A549 (cell line): ENCODE measurements around the gene MARK3. TPM values are rescaled to one million over a fixed set of nuclear protein-coding genes. Genes with fewer than 3 reads are reported as not detected.

Source experiments
- ATAC-seq, 2 experiments: fragments of 200-7000 bp in 1 of 2; fragments of >200 bp in 1 of 2; cut with Nextera tagmentation in 1 of 2; cut with Tn5 transposase in 1 of 2; 3 replicates each; pipeline versions ENCODE4 v1.8.0 to v1.9.1; 2018 to 2020; ENCODE audit warnings: mild to moderate bottlenecking in 1 of 2, moderate library complexity in 1 of 2
- CTCF ChIA-PET: fragments of 300-600 bp; sonication (Branson Sonifier 250); formaldehyde crosslinking; extraction: SDS; loops from one replicate; lab custom pipeline; 2021; ENCODE audit warnings: antibody characterized with exemption, inconsistent platforms; lab: Yijun Ruan, JAX
- POLR2A ChIA-PET: fragments of 350-600 bp; formaldehyde crosslinking; extraction: SDS; loops from one replicate; lab custom pipeline; 2021; ENCODE audit warnings: antibody characterized with exemption, inconsistent platforms; lab: Yijun Ruan, JAX
- DNase-seq, 2 experiments: peaks; one replicate each; pipeline versions ENCODE4 v3.0.0 to v3.0.0-alpha.2; 2011 to 2016; ENCODE audit warnings: low read depth in 1 of 2, low spot score in 1 of 2
- FAIRE-seq: peaks from 2 replicates; lab custom pipeline; 2011; peaks lifted over from hg19 to GRCh38; lab: Jason Lieb, UNC
- H3K27ac ChIP-seq, 2 experiments: fragments of >200 bp; sonication (Bioruptor Twin); formaldehyde crosslinking; 3 replicates each; pipeline ENCODE4 v1.5.1; 2016 to 2017
- H3K4me1 ChIP-seq: fragments of >200 bp; sonication (Bioruptor Twin); formaldehyde crosslinking; 3 replicates; pipeline ENCODE4 v1.6.1; 2016
- H3K4me2 ChIP-seq: fragments of >200 bp; sonication (Bioruptor Twin); formaldehyde crosslinking; 3 replicates; pipeline ENCODE4 v1.6.1; 2016
- H3K4me3 ChIP-seq: fragments of >200 bp; sonication (Bioruptor Twin); formaldehyde crosslinking; 3 replicates; pipeline ENCODE4 v1.5.1; 2016
- H3K9me3 ChIP-seq: fragments of >200 bp; sonication (Bioruptor Twin); formaldehyde crosslinking; 3 replicates; pipeline ENCODE4 v1.6.1; 2016
- BHLHE40 ChIP-seq: IDR thresholded peaks from 2 replicates; pipeline ENCODE4 v1.6.1; 2012; ENCODE audit warnings: low read depth, low read length, inconsistent platforms
- CEBPB ChIP-seq, 2 experiments: fragments of >200 bp in 1 of 2; sonication (Bioruptor Twin) in 1 of 2; formaldehyde crosslinking in 1 of 2; IDR thresholded peaks; 2 replicates each; pipeline ENCODE4 v1.6.1; 2012 to 2016
- CHD2 ChIP-seq: fragments of 150-350 bp; IDR thresholded peaks from 2 replicates; pipeline ENCODE4 v1.6.1; 2014; ENCODE audit warnings: low read length; ENCODE audit not compliant: partially characterized antibody
- E2F6 ChIP-seq: IDR thresholded peaks from 2 replicates; pipeline ENCODE4 v1.6.1; 2012; ENCODE audit warnings: low read depth, borderline replicate concordance
- EHMT2 ChIP-seq: fragments of 200-600 bp; sonication (generic); IDR thresholded peaks from 2 replicates; pipeline ENCODE4 v1.6.1; 2016; ENCODE audit warnings: antibody characterized with exemption, low read depth, mild to moderate bottlenecking, moderate library complexity
- ELK1 ChIP-seq: fragments of 150-350 bp; IDR thresholded peaks from 2 replicates; pipeline ENCODE4 v1.6.1; 2014; ENCODE audit warnings: low read depth, mild to moderate bottlenecking, low read length
- EP300 ChIP-seq, 2 experiments: fragments of >200 bp; sonication (Bioruptor Twin); formaldehyde crosslinking; IDR thresholded peaks; 2 replicates in 1 of 2; 3 replicates in 1 of 2; pipeline ENCODE4 v1.6.1; 2016 to 2017
- ESRRA ChIP-seq: fragments of 150-350 bp; IDR thresholded peaks from 2 replicates; pipeline ENCODE4 v1.6.1; 2014; ENCODE audit warnings: mild to moderate bottlenecking, low read length, borderline replicate concordance
- FOXS1 ChIP-seq: fragments of 250-450 bp; sonication (Bioruptor Pico); IDR thresholded peaks from 2 replicates; pipeline ENCODE4 v1.5.0; 2020; ENCODE audit warnings: mild to moderate bottlenecking, moderate library complexity
- HDAC2 ChIP-seq: fragments of 200-600 bp; sonication (generic); IDR thresholded peaks from 2 replicates; pipeline ENCODE4 v1.6.1; 2016
- HMGXB4 ChIP-seq: fragments of 250-450 bp; sonication (Bioruptor Pico); IDR thresholded peaks from 2 replicates; pipeline ENCODE4 v1.5.0; 2021; ENCODE audit warnings: mild to moderate bottlenecking, moderate library complexity, borderline replicate concordance
- HOXA7 ChIP-seq: fragments of 250-450 bp; sonication (Bioruptor Pico); IDR thresholded peaks from 2 replicates; pipeline ENCODE4 v1.5.0; 2020; ENCODE audit warnings: mild to moderate bottlenecking, moderate library complexity
- HOXB5 ChIP-seq: fragments of 250-450 bp; sonication (Bioruptor Pico); IDR thresholded peaks from 2 replicates; pipeline ENCODE4 v1.5.0; 2020; ENCODE audit warnings: mild to moderate bottlenecking, moderate library complexity
- KDM5A ChIP-seq: fragments of 200-600 bp; sonication (generic); IDR thresholded peaks from 2 replicates; pipeline ENCODE4 v1.6.1; 2016; ENCODE audit warnings: antibody characterized with exemption, mild to moderate bottlenecking
- MAX ChIP-seq: IDR thresholded peaks from 2 replicates; pipeline ENCODE4 v1.6.1; 2012
- MYC ChIP-seq: IDR thresholded peaks from 2 replicates; pipeline ENCODE4 v1.6.1; 2012; ENCODE audit warnings: mild to moderate bottlenecking, inconsistent platforms, low read length, improper control_type of control experiment, borderline replicate concordance
- NFE2L2 ChIP-seq: fragments of 150-350 bp; conservative IDR thresholded peaks from 2 replicates; pipeline ENCODE4 v1.6.1; 2014; ENCODE audit warnings: low read length
- NPAS2 ChIP-seq: fragments of 250-450 bp; sonication (Bioruptor Pico); IDR thresholded peaks from 2 replicates; pipeline ENCODE4 v1.8.0; 2022; ENCODE audit warnings: mild to moderate bottlenecking, moderate library complexity, borderline replicate concordance
- POLR2A ChIP-seq: IDR thresholded peaks from 2 replicates; pipeline ENCODE4 v1.6.1; 2012; ENCODE audit warnings: mild to moderate bottlenecking, low read length
- RARB ChIP-seq: fragments of 250-450 bp; sonication (Bioruptor Pico); IDR thresholded peaks from 2 replicates; pipeline ENCODE4 v1.8.0; 2021; ENCODE audit warnings: mild to moderate bottlenecking, moderate library complexity
- REST ChIP-seq: fragments of 200-600 bp; sonication (generic); IDR thresholded peaks from 2 replicates; pipeline ENCODE4 v1.6.1; 2016; ENCODE audit warnings: antibody characterized with exemption, mild to moderate bottlenecking, moderate library complexity
- RFX5 ChIP-seq: fragments of 450-650 bp; IDR thresholded peaks from 2 replicates; pipeline ENCODE4 v1.7.1; 2014; ENCODE audit warnings: antibody characterized with exemption, mild to moderate bottlenecking, moderate library complexity
- RNF2 ChIP-seq: fragments of 200-600 bp; sonication (generic); IDR thresholded peaks from 2 replicates; pipeline ENCODE4 v1.6.1; 2016; ENCODE audit warnings: low read depth, mild to moderate bottlenecking, antibody characterized with exemption, moderate library complexity, borderline replicate concordance
- TP53 ChIP-seq: fragments of 250-450 bp; sonication (Bioruptor Pico); IDR thresholded peaks from 2 replicates; pipeline ENCODE4 v1.5.0; 2021; ENCODE audit warnings: mild to moderate bottlenecking, moderate library complexity
- USF2 ChIP-seq: fragments of 450-650 bp; IDR thresholded peaks from 2 replicates; pipeline ENCODE4 v1.6.1; 2014; ENCODE audit warnings: antibody characterized with exemption
- ZC3H11A ChIP-seq: fragments of 450-650 bp; IDR thresholded peaks from 2 replicates; pipeline ENCODE4 v1.6.1; 2014; ENCODE audit warnings: antibody characterized with exemption, mild to moderate bottlenecking
- ZNF302 ChIP-seq: fragments of 250-450 bp; sonication (Bioruptor Pico); IDR thresholded peaks from 2 replicates; pipeline ENCODE4 v1.9.0; 2021; ENCODE audit warnings: inconsistent platforms, mild to moderate bottlenecking, moderate library complexity
- ZSCAN20 ChIP-seq: fragments of 250-450 bp; sonication (Bioruptor Pico); IDR thresholded peaks from 2 replicates; pipeline ENCODE4 v1.8.0; 2022; ENCODE audit warnings: mild to moderate bottlenecking, moderate library complexity
- WGBS: methylation state at CpG from one replicate; pipeline ENCODE4 v1.1.6; 2017; ENCODE audit errors: missing lambda C conversion rate; 5-methylcytosine and 5-hydroxymethylcytosine counted together
- polyA plus RNA-seq, 4 experiments: library from polyadenylated mRNA; depleted of rRNA in 3 of 4; stranded (reverse); fragments of >200 nt; fragmentation: RNase III in 1 of 4; extraction: RNeasy Plus Mini Kit Qiagen cat#74134 plus additional on column Dnase treatment in 1 of 4; gene quantifications; 2 replicates in 3 of 4; 3 replicates in 1 of 4; pipeline ENCODE4 v1.2.3, GENCODE V29; 2011 to 2017

The MARK3 gene
- polyA plus RNA-seq, 2 of the 4 experiments (the other 2 are of a cell fraction), result 59.7 to 97.6 TPM

DNA sequence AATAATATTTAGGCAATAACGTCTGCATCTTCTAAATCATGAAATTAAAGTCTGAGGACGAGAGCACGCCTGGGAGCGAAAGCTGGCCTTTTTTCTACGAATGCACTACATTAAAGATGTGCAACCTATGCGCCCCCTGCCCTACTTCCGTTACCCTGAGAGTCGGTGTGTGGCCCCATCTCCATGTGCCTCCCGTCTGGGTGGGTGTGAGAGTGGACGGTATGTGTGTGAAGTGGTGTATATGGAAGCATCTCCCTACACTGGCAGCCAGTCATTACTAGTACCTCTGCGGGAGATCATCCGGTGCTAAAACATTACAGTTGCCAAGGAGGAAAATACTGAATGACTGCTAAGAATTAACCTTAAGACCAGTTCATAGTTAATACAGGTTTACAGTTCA lies 118.1 kb downstream of the MARK3 start (continued):
- TF ChIP-seq HMGXB4 (CRISPR knock-in tag), result no peak
- TF ChIP-seq ZSCAN20 (CRISPR knock-in tag), result no peak
- no peak for TF ChIP-seq TP53 (CRISPR knock-in tag)
- TF ChIP-seq POLR2A, result no peak
- TF ChIP-seq BHLHE40, result no peak
- no peak for TF ChIP-seq HOXB5
- no peak for TF ChIP-seq USF2
- TF ChIP-seq HOXA7 (CRISPR knock-in tag), result no peak
- TF ChIP-seq RFX5, result no peak
- no peak for TF ChIP-seq NPAS2
- no peak for TF ChIP-seq MYC

- peak in 1 of 2 experiments; percentile 21 for DNase-seq
- Histone ChIP-seq H3K4me3 (no peak overlapping the region), H3K4me1 (no peaks in the 10 kb centered on the region), H3K4me2 (no peak overlapping the region), H3K27ac (no peak overlapping the region), H3K9me3 (no peaks in the 10 kb centered on the region)
- no peak for FAIRE-seq
- 78% methylated on average over 8 of the region's 8 CpGs for WGBS
- TF ChIP-seq RARB (CRISPR knock-in tag) (no peak), MAX (no peak), HOXB5 (no peak), CEBPB (IDR thresholded peaks at IDR 0.05) (no peak), ZC3H11A (no peak), ELK1 (no peak), EHMT2 (no peak)
- peak; percentile 70 to 77; a peak in 5 of 6 replicates for ATAC-seq
- CTCF ChIA-PET, result interaction anchor here (1.1 to 10.5 kb wide), 4 partner anchors 11 to 42 kb away, joined by 3 to 97 read pairs (median 14); partner anchors contain the start of gene CKB
- POLR2A ChIA-PET, result interaction anchor here (0.5 kb wide), 1 partner anchor 429 kb away, joined by 3 read pairs; no protein-coding TSS in a partner anchor
Measured at GRCh38 chr14:103504991-103505565, 119.9 kb downstream of the MARK3 start.

- H3K4me3 ChIP-seq, result no peak overlapping the region
- POLR2A ChIA-PET, result no interaction called here
- no peaks in the 10 kb centered on the region for H3K4me1 ChIP-seq
- FAIRE-seq, result no peak
- 93% methylated on average over 3 of the region's 3 CpGs for WGBS
- no peak overlapping the region for H3K27ac ChIP-seq
- no peak overlapping the region for H3K4me2 ChIP-seq
- CTCF ChIA-PET, result interaction anchor here (0.6 to 7.6 kb wide), 5 partner anchors 7 to 407 kb away, joined by 3 to 62 read pairs (median 31); partner anchors contain the start of gene CKB
- DNase-seq, result no peak
- no peaks in the 10 kb centered on the region for H3K9me3 ChIP-seq
- ATAC-seq, result no peak
- TF ChIP-seq MAX (no peak), EP300 (IDR thresholded peaks at IDR 0.05) (no peak), HOXA7 (CRISPR knock-in tag) (no peak), ESRRA (no peak), FOXS1 (CRISPR knock-in tag) (no peak), KDM5A (no peak), E2F6 (no peak), ZNF302 (CRISPR knock-in tag) (no peak), HDAC2 (no peak), REST (no peak), CHD2 (no peak), RNF2 (no peak), RARB (CRISPR knock-in tag) (no peak), NFE2L2 (no peak), POLR2A (no peak)
Measured at GRCh38 chr14:103507751-103508150, 122.5 kb downstream of the MARK3 start.
